HepG2 (cell line): Measurements from ENCODE around the gene CEP131. TPM values are rescaled to one million over a fixed set of nuclear protein-coding genes. Genes with fewer than 3 reads are reported as not detected.

Experiments
- ATF4 ChIP-seq, 2 experiments: fragments of 450-650 bp in 1 of 2; sonication (generic) in 1 of 2; formaldehyde crosslinking; IDR thresholded peaks; 2 replicates each; pipeline versions ENCODE4 v1.5.0 to v1.8.0; 2020 to 2022; ENCODE audit warnings: mild to moderate bottlenecking in 1 of 2, missing genetic modification reagents in 1 of 2
- FOSL2 ChIP-seq: sonication (generic); formaldehyde crosslinking; IDR thresholded peaks from 2 replicates; pipeline ENCODE4 v1.4.0; 2020; ENCODE audit warnings: missing genetic modification reagents
- KLF11 ChIP-seq: IDR thresholded peaks from 2 replicates; pipeline ENCODE4 v1.6.1; 2016; ENCODE audit warnings: missing compliant biosample characterization
- RERE ChIP-seq: IDR thresholded peaks from 2 replicates; pipeline ENCODE4 v1.6.1; 2016; ENCODE audit warnings: low read depth, missing genetic modification reagents, missing compliant biosample characterization
- REXO4 ChIP-seq: sonication (generic); formaldehyde crosslinking; IDR thresholded peaks from 2 replicates; pipeline ENCODE4 v1.8.0; 2022; ENCODE audit warnings: missing genetic modification reagents, mild to moderate bottlenecking, borderline replicate concordance
- RFXANK ChIP-seq: IDR thresholded peaks from 2 replicates; pipeline ENCODE4 v1.6.1; 2016
- ZBTB1 ChIP-seq: sonication (generic); formaldehyde crosslinking; IDR thresholded peaks from 2 replicates; pipeline ENCODE4 v1.4.0; 2020; ENCODE audit warnings: missing genetic modification reagents, borderline replicate concordance
- ZNF17 ChIP-seq: sonication (generic); formaldehyde crosslinking; IDR thresholded peaks from 2 replicates; pipeline ENCODE4 v1.5.0; 2020; ENCODE audit warnings: mild to moderate bottlenecking, missing genetic modification reagents
- ZNF275 ChIP-seq: sonication (generic); formaldehyde crosslinking; IDR thresholded peaks from 2 replicates; pipeline ENCODE4 v1.8.0; 2022; ENCODE audit warnings: missing genetic modification reagents, mild to moderate bottlenecking, inconsistent platforms, borderline replicate concordance
- ZNF281 ChIP-seq: sonication (generic); formaldehyde crosslinking; IDR thresholded peaks from 2 replicates; pipeline ENCODE4 v1.4.0; 2020; ENCODE audit warnings: missing genetic modification reagents, borderline replicate concordance
- ZNF564 ChIP-seq: sonication (generic); formaldehyde crosslinking; IDR thresholded peaks from 2 replicates; pipeline ENCODE4 v1.8.1; 2023; ENCODE audit warnings: mild to moderate bottlenecking, missing genetic modification reagents
- polyA plus RNA-seq, 8 experiments: library from polyadenylated mRNA; depleted of rRNA in 3 of 8; stranded (reverse) in 7 of 8; unstranded in 1 of 8; fragments of >200 nt; fragmentation: Illumina TruSeq in 4 of 8; extraction: Trizol in 4 of 8; gene quantifications; 2 replicates each; pipeline versions ENCODE4 v1.2.1 to v1.2.3, GENCODE V29; 2011 to 2016; ENCODE audit warnings: low read depth in 4 of 8, missing spikeins in 1 of 8, mixed read lengths in 1 of 8; ENCODE audit not compliant: insufficient read depth in 1 of 8
- total RNA-seq, 5 experiments: library from RNA; depleted of rRNA; stranded (reverse); fragments of >200 nt; fragmentation: Illumina TruSeq; extraction: Trizol; gene quantifications; 2 replicates each; pipeline ENCODE4 v1.2.3, GENCODE V29; 2016; ENCODE audit warnings: low read depth in 1 of 5
- TF ChIP-seq, protein P1 (sequence below): sonication (generic); formaldehyde crosslinking; IDR thresholded peaks from 2 replicates; pipeline ENCODE4 v1.8.1; 2023; ENCODE audit warnings: mild to moderate bottlenecking, moderate library complexity, missing genetic modification reagents

The CEP131 gene
- total and polyA plus RNA-seq, 2 of the 13 experiments (the other 11 are each of a cell fraction or from before 2014, with no cell fraction given): 5.0 to 16.8 TPM

DNA sequence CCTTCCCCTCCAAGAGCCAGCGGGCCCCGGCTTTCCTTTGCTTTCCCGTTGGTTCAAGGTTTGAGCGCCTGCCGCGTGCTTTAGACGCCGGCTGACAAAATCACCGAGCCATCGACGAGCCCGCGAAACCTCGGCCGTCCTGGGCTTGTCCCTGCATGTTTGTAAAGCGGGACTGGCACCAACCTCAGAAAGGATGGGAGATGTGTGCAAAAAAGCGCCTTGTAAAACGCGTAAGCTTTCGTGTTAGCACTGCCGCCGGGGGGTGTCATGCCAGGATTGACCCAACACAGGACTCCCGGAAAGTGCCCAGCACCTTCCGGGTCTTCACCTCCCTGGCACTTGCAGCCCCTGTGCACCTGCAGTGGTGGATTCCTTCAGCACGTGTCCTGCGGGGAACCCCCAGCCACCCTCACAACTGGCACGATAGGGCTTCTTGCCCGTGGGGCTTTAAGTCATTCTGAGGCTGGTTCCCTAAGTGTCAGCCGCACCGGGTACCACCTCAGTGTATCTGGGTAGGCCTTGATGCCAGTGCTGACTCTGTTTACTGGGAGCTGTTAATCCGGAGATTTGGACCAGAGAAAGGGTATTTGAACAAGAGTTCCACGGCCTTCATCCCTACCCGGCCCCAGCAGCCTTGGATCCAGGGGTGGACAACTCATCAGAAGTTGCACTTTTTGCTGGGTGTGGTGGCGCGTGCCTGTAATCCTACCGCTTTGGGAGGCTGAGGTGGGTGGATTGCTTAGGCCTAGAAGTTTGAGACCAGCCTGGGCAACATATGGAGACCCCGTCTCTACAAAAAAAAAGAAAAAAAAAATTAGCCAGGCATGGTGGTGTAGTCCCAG is 17.2 kb upstream of the CEP131 start (continued):
- TF ChIP-seq ZNF281 (CRISPR knock-in tag): no peak
- TF ChIP-seq ZBTB1 (CRISPR knock-in tag): no peak
- no peak for TF ChIP-seq KLF11 (CRISPR knock-in tag)
- no peak for TF ChIP-seq ATF4 (CRISPR knock-in tag; IDR thresholded peaks at IDR 0.05)
- TF ChIP-seq, protein P1, sequence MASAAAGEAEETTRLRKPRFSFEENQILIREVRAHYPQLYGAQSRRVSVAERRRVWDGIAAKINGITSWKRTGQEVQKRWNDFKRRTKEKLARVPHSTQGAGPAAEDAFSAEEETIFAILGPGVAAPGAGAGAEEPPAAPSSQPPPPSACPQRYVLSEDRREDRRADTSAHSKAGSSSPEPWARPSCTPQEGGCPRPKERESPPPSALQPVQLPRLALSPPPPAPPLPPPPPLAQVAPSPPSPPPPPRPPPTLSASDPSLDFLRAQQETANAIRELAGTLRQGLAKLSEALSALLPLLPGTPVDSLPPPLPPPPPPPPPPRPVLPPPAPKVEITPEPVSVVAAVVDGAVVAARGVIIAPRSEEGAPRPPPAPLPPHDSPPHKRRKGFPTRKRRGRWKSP (CRISPR knock-in tag): peak; percentile 56; the same call in 1 of the 2 replicates
- TF ChIP-seq FOSL2: 0 out of 2 replicates have a peak, but pooled peaks have one; percentile 1
- no peak for TF ChIP-seq ZNF275 (CRISPR knock-in tag)
- TF ChIP-seq ZNF17 (CRISPR knock-in tag): 0 out of 2 replicates have a peak, but pooled peaks have one; percentile 31
- TF ChIP-seq RERE (CRISPR knock-in tag): no peak
- 0 out of 2 replicates have a peak, but pooled peaks have one; percentile 51 for TF ChIP-seq ZNF564 (CRISPR knock-in tag)
- TF ChIP-seq RFXANK (CRISPR knock-in tag): no peak
- 0 out of 2 replicates have a peak, but pooled peaks have one; percentile 1 for TF ChIP-seq REXO4 (CRISPR knock-in tag)
